ENCODE results near the gene WIPF3.

WIPF3 gene

DNA sequence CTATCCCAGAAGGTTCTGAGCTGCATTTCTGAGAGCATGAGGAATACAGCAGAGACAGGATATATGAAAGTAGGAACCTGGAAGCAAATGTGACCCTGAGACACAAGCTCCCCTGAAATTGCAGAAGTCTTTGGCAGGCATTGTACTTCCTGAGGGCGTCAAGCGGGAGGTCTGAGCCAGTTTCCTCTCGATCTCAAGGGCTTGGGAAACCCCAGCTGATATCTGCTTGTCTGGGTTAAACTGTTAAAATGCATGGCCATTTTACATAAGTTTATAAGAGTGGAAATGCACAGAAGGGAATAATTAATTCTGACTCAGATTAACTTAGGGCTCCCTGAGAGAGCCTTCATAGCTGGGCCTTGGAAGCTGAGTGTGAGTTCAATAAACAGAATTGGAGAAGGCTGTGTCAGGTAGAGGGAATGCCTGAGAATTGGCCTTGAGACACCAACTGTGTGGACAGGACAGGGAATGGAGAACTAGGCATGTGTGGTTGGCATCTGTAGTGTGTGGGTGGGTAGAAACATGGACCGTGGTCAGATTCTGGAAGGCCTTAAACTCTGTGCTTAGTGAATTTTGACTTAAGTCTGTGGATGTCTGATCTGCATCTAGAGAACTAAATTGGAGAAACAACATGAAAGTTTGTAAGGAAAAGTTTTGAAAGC is 53.3 kb downstream of the WIPF3 start:
- DNase-seq (ENCODE audit: low read depth in 2 of 2) = peak in 1 of 2 donors; percentile 64
- H3K4me3 ChIP-seq (replicated peaks in 1 of 2; ENCODE audit: low read depth in 2 of 2, low read length in 2 of 2) = no peak overlapping the region
- TF ChIP-seq, protein P1, sequence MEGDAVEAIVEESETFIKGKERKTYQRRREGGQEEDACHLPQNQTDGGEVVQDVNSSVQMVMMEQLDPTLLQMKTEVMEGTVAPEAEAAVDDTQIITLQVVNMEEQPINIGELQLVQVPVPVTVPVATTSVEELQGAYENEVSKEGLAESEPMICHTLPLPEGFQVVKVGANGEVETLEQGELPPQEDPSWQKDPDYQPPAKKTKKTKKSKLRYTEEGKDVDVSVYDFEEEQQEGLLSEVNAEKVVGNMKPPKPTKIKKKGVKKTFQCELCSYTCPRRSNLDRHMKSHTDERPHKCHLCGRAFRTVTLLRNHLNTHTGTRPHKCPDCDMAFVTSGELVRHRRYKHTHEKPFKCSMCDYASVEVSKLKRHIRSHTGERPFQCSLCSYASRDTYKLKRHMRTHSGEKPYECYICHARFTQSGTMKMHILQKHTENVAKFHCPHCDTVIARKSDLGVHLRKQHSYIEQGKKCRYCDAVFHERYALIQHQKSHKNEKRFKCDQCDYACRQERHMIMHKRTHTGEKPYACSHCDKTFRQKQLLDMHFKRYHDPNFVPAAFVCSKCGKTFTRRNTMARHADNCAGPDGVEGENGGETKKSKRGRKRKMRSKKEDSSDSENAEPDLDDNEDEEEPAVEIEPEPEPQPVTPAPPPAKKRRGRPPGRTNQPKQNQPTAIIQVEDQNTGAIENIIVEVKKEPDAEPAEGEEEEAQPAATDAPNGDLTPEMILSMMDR (IDR thresholded peaks at IDR 0.05; ENCODE audit: low read depth, low read length) = no peak

GRCh38 chr7:29860186-29860585 is 53.9 kb downstream of the WIPF3 start:
- DNase-seq (ENCODE audit: low read depth in 2 of 2) = no peak
- H3K4me3 ChIP-seq (replicated peaks in 1 of 2; ENCODE audit: low read depth in 2 of 2, low read length in 2 of 2) = no peak overlapping the region
- TF ChIP-seq, protein P1 (IDR thresholded peaks at IDR 0.05; ENCODE audit: low read depth, low read length) = no peak

- H3K4me3 ChIP-seq (replicated peaks in 1 of 2; ENCODE audit: low read depth in 2 of 2, low read length in 2 of 2) = no peak overlapping the region
- DNase-seq (ENCODE audit: low read depth in 2 of 2) = no peak
- TF ChIP-seq, protein P1 (IDR thresholded peaks at IDR 0.05; ENCODE audit: low read depth, low read length) = no peak
Measured at GRCh38 chr7:29861884-29862283, 55.6 kb downstream of the WIPF3 start.

GRCh38 chr7:29864656-29865055 is 58.3 kb downstream of the WIPF3 start:
- H3K4me3 ChIP-seq (replicated peaks in 1 of 2; ENCODE audit: low read depth in 2 of 2, low read length in 2 of 2) = no peak overlapping the region
- TF ChIP-seq, protein P1 (IDR thresholded peaks at IDR 0.05; ENCODE audit: low read depth, low read length) = no peak
- DNase-seq (ENCODE audit: low read depth in 2 of 2) = peak in 1 of 2 donors; percentile 42

GRCh38 chr7:29865526-29865925 is 59.2 kb downstream of the WIPF3 start:
- TF ChIP-seq, protein P1 (IDR thresholded peaks at IDR 0.05; ENCODE audit: low read depth, low read length) = no peak
- DNase-seq (ENCODE audit: low read depth in 2 of 2) = peak; percentile 83 to 90
- H3K4me3 ChIP-seq (replicated peaks in 1 of 2; ENCODE audit: low read depth in 2 of 2, low read length in 2 of 2) = no peak overlapping the region

DNA sequence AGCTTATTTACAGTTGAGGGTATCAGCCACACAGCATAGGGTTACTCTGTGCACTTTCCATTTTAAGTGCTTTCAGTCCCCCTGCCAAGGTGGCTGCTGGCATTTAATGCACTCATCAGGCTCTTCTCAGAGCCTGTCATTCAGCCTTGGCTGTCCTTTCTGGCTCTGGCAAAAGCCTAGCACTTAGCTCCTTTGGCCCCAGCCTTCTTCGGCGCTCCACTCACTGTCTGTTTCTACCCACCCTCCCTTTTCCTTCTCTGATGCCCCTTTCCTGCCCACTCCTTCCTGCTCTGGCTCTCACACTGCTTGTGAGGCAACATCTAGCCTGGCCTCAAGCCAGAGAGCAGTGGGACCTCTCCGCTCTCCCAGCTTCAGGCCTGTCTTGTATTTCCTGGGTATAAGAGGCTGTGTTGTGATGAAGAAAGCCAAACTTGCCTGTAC is 60.2 kb downstream of the WIPF3 start:
- TF ChIP-seq, protein P1 (IDR thresholded peaks at IDR 0.05; ENCODE audit: low read depth, low read length) = no peak
- no peak overlapping the region for H3K4me3 ChIP-seq (replicated peaks in 1 of 2; ENCODE audit: low read depth in 2 of 2, low read length in 2 of 2)
- DNase-seq (ENCODE audit: low read depth in 2 of 2) = peak; percentile 45 to 95
